Chondrocyte (in vitro differentiated cells): Measurements from ENCODE around the gene REELD1. TPM values are rescaled to one million over a fixed set of nuclear protein-coding genes. Genes with fewer than 3 reads are reported as not detected.
A peak's percentile ranks its signal among the peaks of the same experiment; 100 is the strongest.

Experiments used
- DNase-seq: peaks from one replicate; pipeline ENCODE4 v3.0.0; 2021; ENCODE audit warnings: mixed read lengths, low spot score
- H3K27ac Mint-ChIP-seq: one replicate; pipeline ENCODE4 v1.8.0; 2021; ENCODE audit warnings: mild to moderate bottlenecking, moderate library complexity, mixed read lengths; ENCODE audit not compliant: unreplicated experiment
- H3K27me3 Mint-ChIP-seq: 2 replicates; pipeline ENCODE4 v1.8.0; 2021; ENCODE audit warnings: low read depth, mixed read lengths
- H3K36me3 Mint-ChIP-seq: 2 replicates; pipeline ENCODE4 v1.8.0; 2021; ENCODE audit warnings: low read depth, mixed read lengths
- H3K4me1 Mint-ChIP-seq: 2 replicates; pipeline ENCODE4 v1.8.0; 2021; ENCODE audit warnings: low read depth, mild to moderate bottlenecking, mixed read lengths
- H3K4me3 Mint-ChIP-seq: one replicate; pipeline ENCODE4 v1.8.0; 2021; ENCODE audit warnings: mild to moderate bottlenecking, moderate library complexity, mixed read lengths; ENCODE audit not compliant: unreplicated experiment
- H3K9me3 Mint-ChIP-seq: 2 replicates; pipeline ENCODE4 v1.8.0; 2021; ENCODE audit warnings: low read depth, mixed read lengths
- long read RNA-seq: library from polyadenylated mRNA; stranded (forward); transcript quantifications from one replicate; pipeline ENCODE4 v2.0.0, GENCODE V29; 2021
- total RNA-seq: library from RNA; stranded (reverse); gene quantifications from 3 replicates; pipeline ENCODE4 v1.2.1, GENCODE V29; 2021
- TF ChIP-seq, protein P1 (sequence below): fragments of 200-600 bp; sonication (generic); IDR thresholded peaks from 2 replicates; pipeline ENCODE4 v1.5.0; 2021; ENCODE audit warnings: antibody characterized with exemption, mild to moderate bottlenecking, moderate library complexity

The REELD1 gene
- not detected in 3 replicates for total RNA-seq
- long read RNA-seq, result 0 reads

DNA sequence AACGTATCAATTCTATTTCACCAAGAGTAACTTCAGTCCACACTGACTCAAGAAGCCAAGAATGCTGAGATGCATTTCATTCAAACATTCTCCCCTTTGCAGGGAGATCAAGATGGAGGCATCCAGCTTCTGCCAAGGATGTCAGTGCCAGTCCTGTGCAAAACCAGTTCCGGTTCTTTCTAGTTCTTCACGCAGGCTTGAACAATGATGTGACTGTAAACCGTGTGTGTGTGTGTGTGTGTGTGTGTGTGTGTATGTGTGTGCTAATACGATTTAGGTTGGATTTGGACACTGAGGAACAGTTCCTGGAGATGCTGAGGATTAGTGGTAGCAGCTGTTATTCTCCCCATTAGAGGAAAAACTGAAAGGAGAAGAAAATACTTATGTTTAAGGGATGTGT lies at the start of gene REELD1:
TSS of gene REELD1 (plus strand) at position 301 of the 400 bp plus-strand sequence. CDS start 2,415 bp downstream, outside the sequence.
- no peak for DNase-seq
- no peaks in the 10 kb centered on the region for H3K36me3 Mint-ChIP-seq
- TF ChIP-seq, protein P1, sequence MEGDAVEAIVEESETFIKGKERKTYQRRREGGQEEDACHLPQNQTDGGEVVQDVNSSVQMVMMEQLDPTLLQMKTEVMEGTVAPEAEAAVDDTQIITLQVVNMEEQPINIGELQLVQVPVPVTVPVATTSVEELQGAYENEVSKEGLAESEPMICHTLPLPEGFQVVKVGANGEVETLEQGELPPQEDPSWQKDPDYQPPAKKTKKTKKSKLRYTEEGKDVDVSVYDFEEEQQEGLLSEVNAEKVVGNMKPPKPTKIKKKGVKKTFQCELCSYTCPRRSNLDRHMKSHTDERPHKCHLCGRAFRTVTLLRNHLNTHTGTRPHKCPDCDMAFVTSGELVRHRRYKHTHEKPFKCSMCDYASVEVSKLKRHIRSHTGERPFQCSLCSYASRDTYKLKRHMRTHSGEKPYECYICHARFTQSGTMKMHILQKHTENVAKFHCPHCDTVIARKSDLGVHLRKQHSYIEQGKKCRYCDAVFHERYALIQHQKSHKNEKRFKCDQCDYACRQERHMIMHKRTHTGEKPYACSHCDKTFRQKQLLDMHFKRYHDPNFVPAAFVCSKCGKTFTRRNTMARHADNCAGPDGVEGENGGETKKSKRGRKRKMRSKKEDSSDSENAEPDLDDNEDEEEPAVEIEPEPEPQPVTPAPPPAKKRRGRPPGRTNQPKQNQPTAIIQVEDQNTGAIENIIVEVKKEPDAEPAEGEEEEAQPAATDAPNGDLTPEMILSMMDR, result no peak
- H3K27ac Mint-ChIP-seq, result no peak within 1 kb of the TSS
- no peak within 1 kb of the TSS for H3K4me3 Mint-ChIP-seq
- no peaks in the 10 kb centered on the region for H3K4me1 Mint-ChIP-seq
- H3K9me3 Mint-ChIP-seq, result no peaks in the 10 kb centered on the region
- peaks cover 2% of the 10 kb centered on the region for H3K27me3 Mint-ChIP-seq

DNA sequence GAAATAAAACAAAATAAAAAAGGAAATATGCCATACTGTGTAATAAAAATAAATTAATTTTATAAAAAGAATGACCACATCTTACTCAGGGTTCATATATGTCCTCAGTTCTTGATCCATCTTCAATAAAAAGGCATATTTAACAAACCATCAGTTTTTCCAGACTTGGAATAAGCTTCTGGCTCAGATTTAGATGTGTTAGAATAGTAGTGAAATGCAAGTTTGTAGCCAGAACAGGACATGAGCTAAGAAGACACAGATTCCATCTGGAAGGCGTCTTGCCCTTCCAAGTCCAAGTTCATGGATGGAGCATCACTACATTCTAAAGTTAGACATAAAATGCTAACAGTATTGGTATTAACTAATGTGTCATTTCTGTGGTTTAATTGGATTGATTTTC lies 49.1 kb upstream of the REELD1 start:
- H3K27ac Mint-ChIP-seq, result no peak overlapping the region
- TF ChIP-seq, protein P1, result no peak
- no peak overlapping the region for H3K4me3 Mint-ChIP-seq
- no peaks in the 10 kb centered on the region for H3K36me3 Mint-ChIP-seq
- no peaks in the 10 kb centered on the region for H3K4me1 Mint-ChIP-seq
- H3K9me3 Mint-ChIP-seq, result peaks cover 14% of the 10 kb centered on the region
- no peak for DNase-seq
- no peaks in the 10 kb centered on the region for H3K27me3 Mint-ChIP-seq

DNA sequence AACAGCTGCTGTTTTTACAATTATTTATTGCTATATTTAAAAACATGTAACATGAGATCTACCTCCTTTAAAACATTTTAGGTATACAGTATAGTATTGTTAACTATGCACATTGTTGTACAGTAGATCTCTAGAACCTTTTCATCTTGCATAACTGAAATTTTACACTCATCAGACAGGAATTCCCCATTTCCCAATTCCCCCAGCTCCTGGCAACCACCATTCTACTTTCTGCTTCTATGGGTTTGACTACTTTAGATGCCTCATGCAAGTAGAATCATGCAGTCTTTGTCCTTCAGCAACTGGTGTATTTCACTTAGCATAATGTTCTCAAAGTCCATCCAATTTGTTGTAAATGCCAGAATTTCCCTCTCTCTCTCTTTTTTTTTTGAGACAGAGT lies 48.5 kb upstream of the REELD1 start:
- no peaks in the 10 kb centered on the region for H3K36me3 Mint-ChIP-seq
- H3K9me3 Mint-ChIP-seq, result peaks cover 13% of the 10 kb centered on the region
- H3K4me3 Mint-ChIP-seq, result no peak overlapping the region
- H3K4me1 Mint-ChIP-seq, result no peaks in the 10 kb centered on the region
- H3K27ac Mint-ChIP-seq, result no peak overlapping the region
- no peak for DNase-seq
- TF ChIP-seq, protein P1, result no peak
- no peaks in the 10 kb centered on the region for H3K27me3 Mint-ChIP-seq

DNA sequence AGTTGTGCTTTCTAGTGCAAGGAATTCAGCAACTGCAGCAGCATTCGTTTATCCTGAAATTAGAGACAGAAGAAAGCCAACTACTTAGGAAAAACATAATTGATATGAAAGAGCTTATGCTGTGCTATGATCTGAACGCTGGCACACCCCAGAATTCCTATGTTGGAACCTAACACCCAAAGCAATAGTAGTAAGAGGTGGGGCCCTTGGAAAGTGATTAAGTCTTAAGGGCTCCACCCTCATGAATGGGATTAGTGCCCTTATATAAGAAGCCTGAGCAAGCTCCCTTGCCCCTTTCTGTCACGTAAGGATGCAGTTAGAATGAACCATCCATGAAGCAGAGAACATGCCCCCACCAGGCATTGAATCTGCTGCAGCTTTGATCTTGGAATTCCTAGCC lies 44.2 kb upstream of the REELD1 start:
- Mint-ChIP-seq H3K36me3 (no peaks in the 10 kb centered on the region), H3K4me3 (no peak overlapping the region), H3K27ac (no peak overlapping the region), H3K4me1 (peaks cover 2% of the 10 kb centered on the region), H3K27me3 (no peaks in the 10 kb centered on the region), H3K9me3 (no peaks in the 10 kb centered on the region)
- no peak for DNase-seq
- TF ChIP-seq, protein P1, result no peak

DNA sequence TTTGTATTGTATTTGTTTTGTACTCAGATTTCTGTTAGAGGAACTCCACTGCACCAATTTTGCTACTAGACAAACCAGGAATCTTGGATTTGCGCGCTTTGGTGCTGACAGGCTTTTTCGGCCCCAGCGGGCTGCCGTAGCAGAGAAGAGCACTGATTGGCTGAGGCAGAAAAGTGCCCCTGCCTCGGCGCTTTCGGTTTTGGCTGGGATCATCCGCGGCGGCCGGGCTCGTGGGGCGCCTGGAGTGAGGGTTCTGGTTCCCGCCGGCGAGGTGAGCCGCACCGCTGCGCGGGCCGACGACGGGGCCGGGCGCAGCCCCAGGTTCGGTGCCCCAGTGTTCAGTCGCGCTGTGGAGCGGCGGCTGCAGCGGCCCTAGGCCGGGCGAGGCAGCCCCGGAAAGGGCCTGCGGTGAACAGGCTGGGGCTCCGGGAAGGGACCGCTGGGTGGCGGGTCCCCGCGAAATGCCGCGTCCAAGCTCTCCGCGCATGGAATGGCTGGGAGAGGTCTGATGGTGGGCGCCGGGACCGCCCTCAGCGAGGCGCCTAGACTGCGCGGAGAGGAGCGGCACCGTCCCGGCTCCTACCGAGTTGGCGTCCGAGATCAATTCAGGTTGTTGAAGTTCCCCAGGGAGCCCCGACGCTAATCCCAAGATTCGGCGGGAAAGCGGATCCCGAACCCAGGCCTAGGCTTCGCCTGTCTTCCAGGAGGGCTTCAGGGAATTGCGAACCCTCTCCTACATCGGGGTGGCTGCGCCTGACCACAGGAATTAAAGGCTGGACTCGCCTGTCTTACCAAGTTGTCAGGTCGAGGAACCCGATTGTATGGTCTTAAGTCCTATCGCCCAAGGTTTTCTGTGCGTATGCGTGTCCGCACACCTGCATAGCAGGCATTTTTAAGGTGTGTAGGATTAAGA lies 38.5 kb upstream of the REELD1 start, which contains the start of gene LSM6:
TSS of gene LSM6 (plus strand) at position 178 of the 913 bp plus-strand sequence. CDS start 7,204 bp downstream, outside the sequence.
- Mint-ChIP-seq H3K4me1 (peaks cover 25% of the 10 kb centered on the region), H3K4me3 (peak within 1 kb of the TSS; percentile 79), H3K27me3 (no peaks in the 10 kb centered on the region), H3K36me3 (no peaks in the 10 kb centered on the region), H3K27ac (peak within 1 kb of the TSS; percentile 79), H3K9me3 (no peaks in the 10 kb centered on the region)
- peak; percentile 90 for DNase-seq
- TF ChIP-seq, protein P1, result peak; percentile 49
